ENCODE results near the gene NLRC5. TPM values are rescaled to one million over a fixed set of nuclear protein-coding genes. Genes with fewer than 3 reads are reported as not detected.

The NLRC5 gene
- total RNA-seq, 1 donor = 52.1 TPM

- no peak overlapping the region for H3K4me2 ChIP-seq (ENCODE audit: insufficient read depth, low read length)
- no peak overlapping the region for H2AFZ ChIP-seq (ENCODE audit: low read length)
- H3K79me2 ChIP-seq (ENCODE audit: insufficient read depth, low read length) = no peaks in the 10 kb centered on the region
- no peaks in the 10 kb centered on the region for H3K27me3 ChIP-seq (ENCODE audit: insufficient read depth, low read length)
- peak; percentile 44 for DNase-seq (ENCODE audit: insufficient read length, low spot score, missing footprints)
- TF ChIP-seq, protein P1, sequence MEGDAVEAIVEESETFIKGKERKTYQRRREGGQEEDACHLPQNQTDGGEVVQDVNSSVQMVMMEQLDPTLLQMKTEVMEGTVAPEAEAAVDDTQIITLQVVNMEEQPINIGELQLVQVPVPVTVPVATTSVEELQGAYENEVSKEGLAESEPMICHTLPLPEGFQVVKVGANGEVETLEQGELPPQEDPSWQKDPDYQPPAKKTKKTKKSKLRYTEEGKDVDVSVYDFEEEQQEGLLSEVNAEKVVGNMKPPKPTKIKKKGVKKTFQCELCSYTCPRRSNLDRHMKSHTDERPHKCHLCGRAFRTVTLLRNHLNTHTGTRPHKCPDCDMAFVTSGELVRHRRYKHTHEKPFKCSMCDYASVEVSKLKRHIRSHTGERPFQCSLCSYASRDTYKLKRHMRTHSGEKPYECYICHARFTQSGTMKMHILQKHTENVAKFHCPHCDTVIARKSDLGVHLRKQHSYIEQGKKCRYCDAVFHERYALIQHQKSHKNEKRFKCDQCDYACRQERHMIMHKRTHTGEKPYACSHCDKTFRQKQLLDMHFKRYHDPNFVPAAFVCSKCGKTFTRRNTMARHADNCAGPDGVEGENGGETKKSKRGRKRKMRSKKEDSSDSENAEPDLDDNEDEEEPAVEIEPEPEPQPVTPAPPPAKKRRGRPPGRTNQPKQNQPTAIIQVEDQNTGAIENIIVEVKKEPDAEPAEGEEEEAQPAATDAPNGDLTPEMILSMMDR (IDR thresholded peaks at IDR 0.05; ENCODE audit: extremely low read depth, low read depth, low read length) = no peak
- no peak overlapping the region for H3K27ac ChIP-seq (ENCODE audit: low read depth, low read length)
- H3K4me1 ChIP-seq (ENCODE audit: insufficient read depth, low read length) = no peaks in the 10 kb centered on the region
- H3K36me3 ChIP-seq (ENCODE audit: insufficient read depth, low read length) = no peaks in the 10 kb centered on the region
- H3K9me3 ChIP-seq (ENCODE audit: low read depth, low read length) = no peaks in the 10 kb centered on the region
- H3K4me3 ChIP-seq (ENCODE audit: insufficient read depth, low read length) = no peak overlapping the region
- no peaks in the 10 kb centered on the region for H4K20me1 ChIP-seq (ENCODE audit: insufficient read depth, low read length)
Observed at GRCh38 chr16:57131351-57131970, 142.1 kb downstream of the NLRC5 start.

- Histone ChIP-seq H2AFZ (ENCODE audit: low read length) (no peak overlapping the region), H3K4me1 (ENCODE audit: insufficient read depth, low read length) (no peaks in the 10 kb centered on the region), H3K9me3 (ENCODE audit: low read depth, low read length) (no peaks in the 10 kb centered on the region), H3K4me3 (ENCODE audit: insufficient read depth, low read length) (no peak overlapping the region), H3K79me2 (ENCODE audit: insufficient read depth, low read length) (no peaks in the 10 kb centered on the region), H3K27ac (ENCODE audit: low read depth, low read length) (no peak overlapping the region), H4K20me1 (ENCODE audit: insufficient read depth, low read length) (no peaks in the 10 kb centered on the region), H3K36me3 (ENCODE audit: insufficient read depth, low read length) (no peaks in the 10 kb centered on the region), H3K4me2 (ENCODE audit: insufficient read depth, low read length) (no peak overlapping the region), H3K27me3 (ENCODE audit: insufficient read depth, low read length) (no peaks in the 10 kb centered on the region)
- TF ChIP-seq, protein P1 (IDR thresholded peaks at IDR 0.05; ENCODE audit: extremely low read depth, low read depth, low read length) = no peak
- no peak for DNase-seq (ENCODE audit: insufficient read length, low spot score, missing footprints)
Observed at GRCh38 chr16:57132470-57132869, 143.1 kb downstream of the NLRC5 start.

DNA sequence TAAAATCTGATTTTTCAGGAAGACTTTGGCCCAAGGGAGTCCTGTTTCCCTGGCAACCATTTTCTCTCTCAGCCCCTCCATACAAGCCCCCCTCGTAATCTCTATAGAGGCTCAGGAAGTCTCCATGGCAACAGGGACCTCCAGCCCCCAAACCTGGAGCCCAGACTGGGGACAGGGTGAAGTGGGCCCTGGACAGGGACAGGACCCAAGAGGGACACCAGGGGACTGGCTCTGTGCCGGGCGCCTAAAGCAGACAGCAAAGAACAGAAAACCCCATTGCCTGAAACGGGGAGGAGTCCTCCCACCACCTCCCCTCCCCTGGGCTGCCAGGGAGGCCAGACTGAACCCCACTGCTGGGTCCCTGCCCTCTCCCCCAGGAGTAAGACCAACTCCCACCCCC lies 143.7 kb downstream of the NLRC5 start:
- H3K27me3 ChIP-seq (ENCODE audit: insufficient read depth, low read length) = no peaks in the 10 kb centered on the region
- H3K4me3 ChIP-seq (ENCODE audit: insufficient read depth, low read length) = no peak overlapping the region
- H3K4me2 ChIP-seq (ENCODE audit: insufficient read depth, low read length) = no peak overlapping the region
- H2AFZ ChIP-seq (ENCODE audit: low read length) = no peak overlapping the region
- DNase-seq (ENCODE audit: insufficient read length, low spot score, missing footprints) = no peak
- H3K27ac ChIP-seq (ENCODE audit: low read depth, low read length) = no peak overlapping the region
- H3K79me2 ChIP-seq (ENCODE audit: insufficient read depth, low read length) = no peaks in the 10 kb centered on the region
- H3K9me3 ChIP-seq (ENCODE audit: low read depth, low read length) = no peaks in the 10 kb centered on the region
- TF ChIP-seq, protein P1 (IDR thresholded peaks at IDR 0.05; ENCODE audit: extremely low read depth, low read depth, low read length) = no peak
- H4K20me1 ChIP-seq (ENCODE audit: insufficient read depth, low read length) = no peaks in the 10 kb centered on the region
- H3K36me3 ChIP-seq (ENCODE audit: insufficient read depth, low read length) = no peaks in the 10 kb centered on the region
- no peaks in the 10 kb centered on the region for H3K4me1 ChIP-seq (ENCODE audit: insufficient read depth, low read length)

Other genes with a start within 250 kb of the NLRC5 start
- not detected in 2 replicates for gene SLC12A3, start 124.3 kb upstream of the NLRC5 start, total RNA-seq
- gene HERPUD1, start 57.4 kb upstream of the NLRC5 start, total RNA-seq = 190 and 209 TPM in 2 replicates
- not detected in 2 replicates for gene CETP, start 27.6 kb upstream of the NLRC5 start, total RNA-seq
- 11.6 and 15.3 TPM in 2 replicates for gene CPNE2, start 103.0 kb downstream of the NLRC5 start, total RNA-seq
- 53.9 and 70.2 TPM in 2 replicates for gene PSME3IP1, start 196.5 kb downstream of the NLRC5 start, total RNA-seq
- gene RSPRY1, start 196.8 kb downstream of the NLRC5 start, total RNA-seq = 51.6 and 57.2 TPM in 2 replicates

Measured in osteoblast (primary cell).